ENCODE measurements around the gene GRK4. TPM values are rescaled to one million over a fixed set of nuclear protein-coding genes. Genes with fewer than 3 reads are reported as not detected.
"Not testable (repeated sequence)": the region's sequence is repeated elsewhere in the genome, so short reads cannot be mapped to it uniquely, and the experiment has no call there.

The GRK4 gene
- polyA plus RNA-seq, 1 of the 3 experiments (the other 2 are of a cell fraction), result 2.7 TPM

DNA sequence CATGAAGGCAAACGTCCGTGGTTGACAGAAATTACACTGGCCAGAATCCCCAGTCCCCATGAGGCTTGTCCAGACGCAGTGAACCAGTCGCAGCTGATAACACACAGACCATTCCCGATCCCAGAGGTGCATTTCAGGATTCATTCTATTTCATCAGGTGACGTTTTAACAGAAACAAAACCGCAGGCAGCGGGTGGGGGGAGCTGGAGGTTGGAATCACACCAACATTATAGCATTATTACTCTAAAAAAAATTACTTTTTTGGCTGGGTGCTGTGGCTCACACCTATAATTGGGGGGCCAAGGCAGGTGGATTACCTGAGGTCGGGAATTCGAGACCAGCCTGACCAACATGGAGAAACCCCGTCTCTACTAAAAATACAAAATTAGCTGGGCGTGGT lies 25.4 kb upstream of the GRK4 start:
- ChIA-PET CTCF (no interaction called here), POLR2A (interaction anchor here (1.4 kb wide), 1 partner anchor 170 kb away, joined by 3 read pairs; no protein-coding TSS in a partner anchor)
- no peak for TF ChIP-seq RFX5 (IDR thresholded peaks at IDR 0.05; ENCODE audit: low read length)
- TF ChIP-seq EP300 (IDR thresholded peaks at IDR 0.05; ENCODE audit: borderline replicate concordance in 1 of 2, low read depth in 1 of 2, low read length in 1 of 2), result no peak
- TF ChIP-seq, protein P1, sequence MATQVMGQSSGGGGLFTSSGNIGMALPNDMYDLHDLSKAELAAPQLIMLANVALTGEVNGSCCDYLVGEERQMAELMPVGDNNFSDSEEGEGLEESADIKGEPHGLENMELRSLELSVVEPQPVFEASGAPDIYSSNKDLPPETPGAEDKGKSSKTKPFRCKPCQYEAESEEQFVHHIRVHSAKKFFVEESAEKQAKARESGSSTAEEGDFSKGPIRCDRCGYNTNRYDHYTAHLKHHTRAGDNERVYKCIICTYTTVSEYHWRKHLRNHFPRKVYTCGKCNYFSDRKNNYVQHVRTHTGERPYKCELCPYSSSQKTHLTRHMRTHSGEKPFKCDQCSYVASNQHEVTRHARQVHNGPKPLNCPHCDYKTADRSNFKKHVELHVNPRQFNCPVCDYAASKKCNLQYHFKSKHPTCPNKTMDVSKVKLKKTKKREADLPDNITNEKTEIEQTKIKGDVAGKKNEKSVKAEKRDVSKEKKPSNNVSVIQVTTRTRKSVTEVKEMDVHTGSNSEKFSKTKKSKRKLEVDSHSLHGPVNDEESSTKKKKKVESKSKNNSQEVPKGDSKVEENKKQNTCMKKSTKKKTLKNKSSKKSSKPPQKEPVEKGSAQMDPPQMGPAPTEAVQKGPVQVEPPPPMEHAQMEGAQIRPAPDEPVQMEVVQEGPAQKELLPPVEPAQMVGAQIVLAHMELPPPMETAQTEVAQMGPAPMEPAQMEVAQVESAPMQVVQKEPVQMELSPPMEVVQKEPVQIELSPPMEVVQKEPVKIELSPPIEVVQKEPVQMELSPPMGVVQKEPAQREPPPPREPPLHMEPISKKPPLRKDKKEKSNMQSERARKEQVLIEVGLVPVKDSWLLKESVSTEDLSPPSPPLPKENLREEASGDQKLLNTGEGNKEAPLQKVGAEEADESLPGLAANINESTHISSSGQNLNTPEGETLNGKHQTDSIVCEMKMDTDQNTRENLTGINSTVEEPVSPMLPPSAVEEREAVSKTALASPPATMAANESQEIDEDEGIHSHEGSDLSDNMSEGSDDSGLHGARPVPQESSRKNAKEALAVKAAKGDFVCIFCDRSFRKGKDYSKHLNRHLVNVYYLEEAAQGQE (IDR thresholded peaks at IDR 0.05; ENCODE audit: low read depth, low read length), result no peak
- no peak for TF ChIP-seq GABPA (IDR thresholded peaks at IDR 0.05; ENCODE audit: low read depth)
- TF ChIP-seq, protein P2, sequence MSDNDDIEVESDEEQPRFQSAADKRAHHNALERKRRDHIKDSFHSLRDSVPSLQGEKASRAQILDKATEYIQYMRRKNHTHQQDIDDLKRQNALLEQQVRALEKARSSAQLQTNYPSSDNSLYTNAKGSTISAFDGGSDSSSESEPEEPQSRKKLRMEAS (IDR thresholded peaks at IDR 0.05; ENCODE audit: low read depth), result no peak
- TF ChIP-seq, protein P3, sequence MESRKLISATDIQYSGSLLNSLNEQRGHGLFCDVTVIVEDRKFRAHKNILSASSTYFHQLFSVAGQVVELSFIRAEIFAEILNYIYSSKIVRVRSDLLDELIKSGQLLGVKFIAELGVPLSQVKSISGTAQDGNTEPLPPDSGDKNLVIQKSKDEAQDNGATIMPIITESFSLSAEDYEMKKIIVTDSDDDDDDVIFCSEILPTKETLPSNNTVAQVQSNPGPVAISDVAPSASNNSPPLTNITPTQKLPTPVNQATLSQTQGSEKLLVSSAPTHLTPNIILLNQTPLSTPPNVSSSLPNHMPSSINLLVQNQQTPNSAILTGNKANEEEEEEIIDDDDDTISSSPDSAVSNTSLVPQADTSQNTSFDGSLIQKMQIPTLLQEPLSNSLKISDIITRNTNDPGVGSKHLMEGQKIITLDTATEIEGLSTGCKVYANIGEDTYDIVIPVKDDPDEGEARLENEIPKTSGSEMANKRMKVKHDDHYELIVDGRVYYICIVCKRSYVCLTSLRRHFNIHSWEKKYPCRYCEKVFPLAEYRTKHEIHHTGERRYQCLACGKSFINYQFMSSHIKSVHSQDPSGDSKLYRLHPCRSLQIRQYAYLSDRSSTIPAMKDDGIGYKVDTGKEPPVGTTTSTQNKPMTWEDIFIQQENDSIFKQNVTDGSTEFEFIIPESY (IDR thresholded peaks at IDR 0.05; ENCODE audit: borderline replicate concordance, low read depth), result no peak
- no peak for TF ChIP-seq TAF1 (IDR thresholded peaks at IDR 0.05; ENCODE audit: borderline replicate concordance, low read depth, low read length)
- Histone ChIP-seq H2AFZ (ENCODE audit: low read depth) (no peak overlapping the region), H3K79me2 (ENCODE audit: insufficient read depth) (peaks cover 43% of the 10 kb centered on the region), H3K9ac (no peak overlapping the region), H3K4me2 (peak overlapping the region; percentile 24; the same call in 1 of the 2 replicates), H3K36me3 (replicated peaks in 1 of 2; ENCODE audit: control insufficient read depth in 1 of 2, insufficient read depth in 2 of 2, low read length in 1 of 2) (peaks cover 30 to 54% of the 10 kb centered on the region in 2 experiments), H3K4me1 (ENCODE audit: control insufficient read depth in 1 of 2, insufficient read depth in 2 of 2, low read depth in 1 of 2, low read length in 1 of 2) (peaks cover 18 to 34% of the 10 kb centered on the region in 2 experiments), H3K4me3 (ENCODE audit: low read depth in 2 of 2, low read length in 1 of 2) (no peak overlapping the region), H3K27me3 (ENCODE audit: insufficient read depth) (no peaks in the 10 kb centered on the region), H3K27ac (ENCODE audit: low read depth in 2 of 2, low read length in 1 of 2) (peak overlapping the region in 1 of 2 experiments; percentile 25; a peak in 1 of 4 replicates), H4K20me1 (ENCODE audit: insufficient read depth) (0 out of 2 replicates have a peak, but pooled peaks cover 19% of the 10 kb centered on the region), H3K9me3 (no peaks in the 10 kb centered on the region), H3F3A (replicated peaks; ENCODE audit: insufficient read depth) (peaks cover 16% of the 10 kb centered on the region), H3K9me2 (no peaks in the 10 kb centered on the region)
- DNase-seq, result no peak
- WGBS (ENCODE audit: low lambda C conversion rate), result 86% methylated on average over 12 of the region's 12 CpGs

DNA sequence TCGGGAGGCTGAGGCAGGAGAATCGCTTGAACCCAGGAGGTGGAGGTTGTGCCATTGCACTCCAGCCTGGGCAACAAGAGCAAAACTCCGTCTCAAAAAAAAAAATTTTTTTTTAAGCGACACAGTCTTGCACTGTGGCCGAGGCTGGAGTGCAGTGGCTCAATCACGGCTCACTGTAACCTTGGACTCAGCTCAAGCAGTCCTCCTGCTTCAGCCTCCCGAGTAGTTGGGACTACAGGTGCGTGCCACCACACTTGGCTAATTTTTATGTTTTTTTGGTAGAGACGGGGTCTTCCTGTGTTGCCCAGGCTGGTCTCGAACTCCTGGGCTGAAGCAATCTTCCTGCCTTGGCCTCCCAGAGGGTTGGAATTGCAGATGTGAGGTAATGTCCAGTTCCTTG lies 25.0 kb upstream of the GRK4 start:
- CTCF ChIA-PET, result not testable (repeated sequence)

More for the DNA sequence above, 25.0 kb upstream of the GRK4 start:
- POLR2A ChIA-PET, result interaction anchor here (1.4 kb wide), 1 partner anchor 171 kb away, joined by 3 read pairs; no protein-coding TSS in a partner anchor
- peaks cover 16% of the 10 kb centered on the region for H3F3A ChIP-seq (replicated peaks; ENCODE audit: insufficient read depth)
- not testable (repeated sequence) for H3K9me2 ChIP-seq; H3K27ac ChIP-seq (ENCODE audit: low read depth in 2 of 2, low read length in 1 of 2); H3K9me3 ChIP-seq; H3K9ac ChIP-seq; H3K4me2 ChIP-seq; DNase-seq; H3K4me3 ChIP-seq (ENCODE audit: low read depth in 2 of 2, low read length in 1 of 2); H3K27me3 ChIP-seq (ENCODE audit: insufficient read depth); H2AFZ ChIP-seq (ENCODE audit: low read depth)
- H3K36me3 ChIP-seq (replicated peaks in 1 of 2; ENCODE audit: control insufficient read depth in 1 of 2, insufficient read depth in 2 of 2, low read length in 1 of 2), result peaks cover 30 to 58% of the 10 kb centered on the region in 2 experiments
- WGBS (ENCODE audit: low lambda C conversion rate), result 96% methylated on average over 9 of the region's 10 CpGs
- peaks cover 39% of the 10 kb centered on the region for H3K79me2 ChIP-seq (ENCODE audit: insufficient read depth)
- H4K20me1 ChIP-seq (ENCODE audit: insufficient read depth), result 0 out of 2 replicates have a peak, but pooled peaks cover 19% of the 10 kb centered on the region
- H3K4me1 ChIP-seq (ENCODE audit: control insufficient read depth in 1 of 2, insufficient read depth in 2 of 2, low read depth in 1 of 2, low read length in 1 of 2), result peaks cover 14 to 30% of the 10 kb centered on the region in 2 experiments
